Muscle of leg (tissue), 16 donors: ENCODE measurements around the gene CMTM3. TPM values are rescaled to one million over a fixed set of nuclear protein-coding genes. Genes with fewer than 3 reads are reported as not detected.

Source experiments
- DNase-seq: peaks from one replicate; pipeline ENCODE4 v3.0.0; 2013
- H3K27ac ChIP-seq: one replicate; pipeline ENCODE4 v1.5.1; 2013; ENCODE audit warnings: mild to moderate bottlenecking, low read length, control low read depth
- H3K27me3 ChIP-seq: one replicate; pipeline ENCODE4 v1.6.1; 2013; ENCODE audit warnings: low read length; ENCODE audit not compliant: control insufficient read depth, insufficient read depth
- H3K36me3 ChIP-seq: one replicate; pipeline ENCODE4 v1.6.1; 2013; ENCODE audit warnings: low read length; ENCODE audit not compliant: control insufficient read depth, insufficient read depth
- H3K4me1 ChIP-seq: one replicate; pipeline ENCODE4 v1.6.1; 2013; ENCODE audit warnings: low read length; ENCODE audit not compliant: control insufficient read depth, insufficient read depth
- H3K4me3 ChIP-seq: one replicate; pipeline ENCODE4 v1.5.1; 2013; ENCODE audit warnings: low read length, control low read depth
- H3K9me3 ChIP-seq: replicated peaks from 2 replicates; pipeline ENCODE4 v1.6.1; 2013; ENCODE audit warnings: low read depth, low read length; ENCODE audit not compliant: control insufficient read depth
- WGBS: methylation state at CpG from one replicate; pipeline ENCODE4 v1.1.5; 2013; ENCODE audit warnings: missing lambda C conversion rate; ENCODE audit not compliant: insufficient coverage; 5-methylcytosine and 5-hydroxymethylcytosine counted together
- long read RNA-seq, 11 donors: transcript quantifications; one replicate each; lab custom pipeline, GENCODE V29; 2026
- polyA plus RNA-seq, 8 donors: library from polyadenylated mRNA; unstranded; fragments of 120-200 nt; gene quantifications; one replicate each; pipeline versions ENCODE4 v1.2.1 to v1.2.3, GENCODE V29; 2013; ENCODE audit warnings: inconsistent platforms in 1 of 8, low replicate concordance in 1 of 8; ENCODE audit not compliant: insufficient read length in 8 of 8, insufficient read depth in 1 of 8
- total RNA-seq: library from RNA; stranded (reverse); fragments of 120-200 nt; gene quantifications from one replicate; pipeline ENCODE4 v1.2.4, GENCODE V29; 2013

Gene CMTM3, protein sequence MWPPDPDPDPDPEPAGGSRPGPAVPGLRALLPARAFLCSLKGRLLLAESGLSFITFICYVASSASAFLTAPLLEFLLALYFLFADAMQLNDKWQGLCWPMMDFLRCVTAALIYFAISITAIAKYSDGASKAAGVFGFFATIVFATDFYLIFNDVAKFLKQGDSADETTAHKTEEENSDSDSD
- total RNA-seq (19.0 TPM), polyA plus RNA-seq (10 to 100 TPM; 52.8 to 82.7 (median 68.4) TPM)
- long read RNA-seq, donor 1, transcript CMTM3-214 (5 exons, 1,934 nt) = major isoform, 16 of 17 reads
- long read RNA-seq, donor 1, partial matches to known transcripts = 0 of 17 reads
- long read RNA-seq, donor 1, other reads (novel, unspliced or antisense) = 0 of 17 reads
- long read RNA-seq, donor 2, partial matches to known transcripts = 0 of 2 reads
- long read RNA-seq, donor 2, other reads (novel, unspliced or antisense) = 0 of 2 reads
- long read RNA-seq, donor 3, transcript CMTM3-214 (5 exons, 1,934 nt) = major isoform, 32 of 41 reads
- long read RNA-seq, donor 3, partial matches to known transcripts = 5 of 41 reads
- long read RNA-seq, donor 3, other reads (novel, unspliced or antisense) = 0 of 41 reads
- long read RNA-seq, donor 4, transcript CMTM3-214 (5 exons, 1,934 nt) = major isoform, 20 of 32 reads
- long read RNA-seq, donor 4, partial matches to known transcripts = 8 of 32 reads
- long read RNA-seq, donor 4, other reads (novel, unspliced or antisense) = 0 of 32 reads
- long read RNA-seq, donor 5, transcript CMTM3-214 (5 exons, 1,934 nt) = major isoform, 50 of 82 reads
- long read RNA-seq, donor 5, partial matches to known transcripts = 19 of 82 reads
- long read RNA-seq, donor 5, other reads (novel, unspliced or antisense) = 6 of 82 reads
- long read RNA-seq, donor 6, transcript CMTM3-214 (5 exons, 1,934 nt) = major isoform, 32 of 34 reads
- long read RNA-seq, donor 6, partial matches to known transcripts = 0 of 34 reads
- long read RNA-seq, donor 6, other reads (novel, unspliced or antisense) = 0 of 34 reads
- long read RNA-seq, donor 7, transcript CMTM3-214 (5 exons, 1,934 nt) = major isoform, 28 of 37 reads
- long read RNA-seq, donor 7, partial matches to known transcripts = 6 of 37 reads
- long read RNA-seq, donor 7, other reads (novel, unspliced or antisense) = 0 of 37 reads
- long read RNA-seq, donor 8, transcript CMTM3-214 (5 exons, 1,934 nt) = major isoform, 12 of 12 reads
- long read RNA-seq, donor 8, partial matches to known transcripts = 0 of 12 reads
- long read RNA-seq, donor 8, other reads (novel, unspliced or antisense) = 0 of 12 reads
- long read RNA-seq, donor 9, transcript CMTM3-214 (5 exons, 1,934 nt) = major isoform, 16 of 26 reads
- long read RNA-seq, donor 9, partial matches to known transcripts = 5 of 26 reads
- long read RNA-seq, donor 9, other reads (novel, unspliced or antisense) = 0 of 26 reads
- long read RNA-seq, donor 10, transcript CMTM3-214 (5 exons, 1,934 nt) = major isoform, 31 of 37 reads
- long read RNA-seq, donor 10, partial matches to known transcripts = 0 of 37 reads
- long read RNA-seq, donor 10, other reads (novel, unspliced or antisense) = 0 of 37 reads
- long read RNA-seq, donor 11, transcript CMTM3-214 (5 exons, 1,934 nt) = major isoform, 13 of 31 reads
- long read RNA-seq, donor 11, partial matches to known transcripts = 16 of 31 reads
- long read RNA-seq, donor 11, other reads (novel, unspliced or antisense) = 0 of 31 reads

DNA sequence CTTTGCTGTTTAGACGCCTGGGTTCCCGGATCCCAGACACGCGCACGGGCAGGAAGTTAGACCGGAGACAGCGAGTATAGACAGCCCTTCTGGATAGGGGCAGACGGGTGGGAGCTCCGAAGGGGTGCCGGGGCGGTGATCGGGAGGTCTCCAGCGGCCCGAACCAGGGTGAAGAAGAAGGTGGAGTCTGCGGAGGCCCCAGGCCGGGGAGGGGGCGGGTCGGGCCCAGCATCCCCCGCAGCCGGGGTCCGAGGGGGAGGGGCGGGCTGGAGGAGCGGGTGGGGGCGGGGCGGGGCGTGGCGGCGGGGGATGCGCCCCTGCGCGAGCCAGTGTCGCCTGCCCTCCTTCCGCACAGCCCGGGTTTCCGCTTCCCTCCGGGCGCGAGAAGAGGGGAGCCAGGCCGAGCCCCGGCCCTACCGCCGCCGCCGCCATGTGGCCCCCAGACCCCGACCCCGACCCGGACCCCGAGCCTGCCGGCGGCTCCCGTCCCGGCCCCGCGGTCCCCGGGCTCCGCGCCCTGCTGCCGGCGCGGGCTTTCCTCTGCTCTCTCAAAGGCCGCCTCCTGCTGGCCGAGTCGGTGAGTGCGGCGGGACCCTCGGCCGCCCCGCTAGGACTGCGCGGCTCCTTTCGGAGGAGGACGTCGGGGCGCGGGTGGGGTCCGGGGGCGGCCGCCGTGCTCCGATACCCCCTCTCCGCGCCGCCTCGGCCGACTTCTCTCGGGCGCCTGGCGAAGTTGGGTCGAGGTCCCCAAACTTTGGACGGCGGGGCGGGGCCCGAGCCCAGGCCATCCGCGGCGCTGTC is at the start of gene CMTM3:
TSS of gene CMTM3 (plus strand) at position 329 of the 801 bp plus-strand sequence. CDS start at position 431, 102 bp downstream.
- Histone ChIP-seq H3K36me3 (peaks cover 15% of the 10 kb centered on the region), H3K4me3 (peak within 1 kb of the TSS; percentile 67), H3K4me1 (peaks cover 27% of the 10 kb centered on the region), H3K27ac (peak within 1 kb of the TSS; percentile 72), H3K27me3 (no peaks in the 10 kb centered on the region), H3K9me3 (no peaks in the 10 kb centered on the region)
- peak; percentile 88 for DNase-seq
- WGBS = under 1% methylated on average over 76 of the region's 96 CpGs

DNA sequence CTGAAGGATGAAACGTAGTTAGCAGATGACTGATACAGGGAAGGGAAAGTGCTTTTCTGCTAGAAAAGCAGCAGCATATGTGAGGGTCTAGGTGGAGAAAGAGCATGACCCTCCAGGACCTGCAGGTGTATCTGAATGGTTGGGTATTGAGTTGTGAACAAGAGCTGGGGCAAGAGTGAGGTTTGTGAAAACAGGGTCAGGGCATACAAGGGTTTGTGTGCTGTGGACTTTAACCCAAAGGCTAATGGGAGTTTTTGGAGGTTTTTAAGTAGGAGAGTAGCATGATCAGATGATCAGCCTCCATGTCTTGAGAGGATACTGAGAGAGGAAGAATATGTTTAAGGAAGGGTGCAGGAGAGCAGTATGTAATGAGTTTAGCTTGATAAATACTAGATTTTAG is 44.4 kb upstream of the CMTM3 start:
- Histone ChIP-seq H3K27me3 (no peaks in the 10 kb centered on the region), H3K9me3 (no peaks in the 10 kb centered on the region), H3K4me1 (no peaks in the 10 kb centered on the region), H3K36me3 (peaks cover 31% of the 10 kb centered on the region), H3K27ac (no peak overlapping the region), H3K4me3 (no peak overlapping the region)
- WGBS = 71% methylated on average over 1 of the region's 1 CpG
- no peak for DNase-seq

DNA sequence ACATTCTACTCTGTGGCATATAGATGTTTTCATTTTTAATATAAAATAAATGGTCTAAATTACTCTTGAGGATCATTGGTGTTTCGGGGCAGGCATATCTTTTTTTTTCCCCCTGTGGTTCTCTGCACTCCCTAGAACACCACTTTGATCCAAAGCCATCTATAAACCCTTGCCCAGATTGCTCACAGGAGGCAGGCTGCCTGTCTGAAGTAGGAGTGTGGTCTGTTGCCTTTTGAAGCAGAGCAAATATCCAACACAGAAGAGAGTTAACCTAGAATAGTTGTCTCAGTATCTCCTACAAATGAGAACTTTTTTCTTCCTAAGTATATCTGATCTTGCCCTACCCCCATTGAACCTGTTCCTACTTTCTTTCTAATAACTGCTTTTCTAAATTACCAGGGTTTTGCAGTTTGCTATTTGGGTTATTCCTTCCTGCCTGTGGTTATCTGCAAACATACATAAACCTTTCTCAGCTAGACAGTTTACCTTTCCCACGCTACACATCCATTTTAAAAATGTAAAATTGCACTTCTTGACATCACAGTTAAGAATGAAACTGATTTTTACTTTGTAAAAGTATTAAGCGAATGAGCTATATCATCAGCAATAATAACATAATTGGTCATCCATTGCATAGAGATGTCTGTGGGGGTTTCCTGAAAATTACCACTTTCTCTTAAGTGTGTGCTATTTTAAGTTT is 43.0 kb upstream of the CMTM3 start:
- Histone ChIP-seq H3K4me3 (no peak overlapping the region), H3K4me1 (no peaks in the 10 kb centered on the region), H3K27me3 (no peaks in the 10 kb centered on the region), H3K36me3 (peaks cover 42% of the 10 kb centered on the region), H3K9me3 (no peaks in the 10 kb centered on the region), H3K27ac (no peak overlapping the region)
- whole genome bisulfite sequencing = no CpG with 5 or more reads among the region's 3 CpGs
- no peak for DNase-seq

DNA sequence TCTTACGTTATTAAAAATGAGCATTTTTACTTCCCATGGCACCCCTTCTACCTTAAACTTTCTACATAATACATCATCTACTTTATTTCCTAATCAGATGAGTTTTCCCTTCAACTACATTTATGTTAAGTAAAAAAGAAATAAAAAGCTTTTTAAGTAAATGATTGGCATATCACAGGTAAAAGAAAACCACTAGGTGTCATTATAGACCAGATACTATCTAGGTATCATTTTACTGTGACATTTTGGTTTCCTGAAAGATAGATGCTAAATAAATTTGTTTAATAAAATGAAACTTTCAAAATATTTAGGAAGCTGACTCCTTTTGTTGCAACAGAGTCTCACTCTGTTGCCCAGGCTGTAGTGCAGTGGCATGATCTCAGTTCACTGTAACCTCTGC is 42.1 kb upstream of the CMTM3 start:
- H3K4me1 ChIP-seq = no peaks in the 10 kb centered on the region
- H3K4me3 ChIP-seq = no peak overlapping the region
- H3K36me3 ChIP-seq = peaks cover 47% of the 10 kb centered on the region
- H3K27ac ChIP-seq = no peak overlapping the region
- no CpG with 5 or more reads among the region's 1 CpG for WGBS
- DNase-seq = no peak
- H3K27me3 ChIP-seq = no peaks in the 10 kb centered on the region
- H3K9me3 ChIP-seq = no peaks in the 10 kb centered on the region

GRCh38 chr16:66562986-66563385 is 41.5 kb upstream of the CMTM3 start:
- DNase-seq = no peak
- no peak overlapping the region for H3K4me3 ChIP-seq
- peaks cover 47% of the 10 kb centered on the region for H3K36me3 ChIP-seq
- no peak overlapping the region for H3K27ac ChIP-seq
- no peaks in the 10 kb centered on the region for H3K27me3 ChIP-seq
- WGBS = no CpG with 5 or more reads among the region's 2 CpGs
- H3K4me1 ChIP-seq = no peaks in the 10 kb centered on the region
- no peaks in the 10 kb centered on the region for H3K9me3 ChIP-seq

GRCh38 chr16:66563574-66564334 is 40.8 kb upstream of the CMTM3 start:
- peaks cover 42% of the 10 kb centered on the region for H3K36me3 ChIP-seq

GRCh38 chr16:66566051-66566901 is 38.2 kb upstream of the CMTM3 start, which contains the start of gene CMTM1:
TSS of gene CMTM1 (plus strand) at chr16:66566439. CDS start at chr16:66566514, 75 bp downstream.
- Histone ChIP-seq H3K9me3 (no peaks in the 10 kb centered on the region), H3K27me3 (no peaks in the 10 kb centered on the region), H3K4me3 (no peak within 1 kb of the TSS), H3K4me1 (no peaks in the 10 kb centered on the region), H3K27ac (no peak within 1 kb of the TSS), H3K36me3 (peaks cover 33% of the 10 kb centered on the region)
- DNase-seq = no peak
- 80% methylated on average over 48 of the region's 54 CpGs for WGBS

More at GRCh38 chr16:66563574-66564334, 40.8 kb upstream of the CMTM3 start:
- no peak overlapping the region for H3K27ac ChIP-seq
- no peak overlapping the region for H3K4me3 ChIP-seq
- no peaks in the 10 kb centered on the region for H3K4me1 ChIP-seq
- DNase-seq = no peak
- H3K27me3 ChIP-seq = no peaks in the 10 kb centered on the region
- no peaks in the 10 kb centered on the region for H3K9me3 ChIP-seq
- WGBS = no CpG with 5 or more reads among the region's 2 CpGs
